ENCODE measurements around the gene SHD. TPM values are rescaled to one million over a fixed set of nuclear protein-coding genes. Genes with fewer than 3 reads are reported as not detected.

SHD gene
- total and polyA plus RNA-seq, 11 donors = 0.52 TPM; not detected in 10

GRCh38 chr19:4297901-4298809, 19.1 kb downstream of the SHD start:
- WGBS, 4 donors = 68 to 73% (median 69%) methylated on average over 25 to 27 of the region's 27 CpGs
- Histone ChIP-seq H3K36me3 (no peaks in the 10 kb centered on the region), H3K27ac (no peak overlapping the region), H3K4me3 (no peak overlapping the region), H3K9me3 (no peaks in the 10 kb centered on the region), H3K4me1 (no peaks in the 10 kb centered on the region), H3K27me3 (peaks cover 0 to 22% (median 2%) of the 10 kb centered on the region in 9 donors)
- TF ChIP-seq POLR2A (IDR thresholded peaks at IDR 0.05) (no peak), CTCF (IDR thresholded peaks at IDR 0.05) (no peak)
- intact Hi-C loops (cut with DNase I) = no loop called here
- DNase-seq (no peak), ATAC-seq (no peak)

- Histone ChIP-seq H3K36me3 (no peaks in the 10 kb centered on the region), H3K27me3 (peaks cover 1 to 18% (median 4%) of the 10 kb centered on the region in 9 donors), H3K4me3 (no peak overlapping the region), H3K9me3 (no peaks in the 10 kb centered on the region), H3K27ac (no peak overlapping the region), H3K4me1 (no peaks in the 10 kb centered on the region)
- DNase-seq (no peak), ATAC-seq (no peak)
- TF ChIP-seq CTCF (IDR thresholded peaks at IDR 0.05) (no peak), POLR2A (IDR thresholded peaks at IDR 0.05) (no peak)
- intact Hi-C loops (cut with DNase I) = no loop called here
- WGBS, 4 donors = 77 to 90% (median 85%) methylated on average over 7 to 8 of the region's 8 CpGs
These were observed 19.9 kb downstream of the SHD start for GRCh38 chr19:4298810-4299550.

- Histone ChIP-seq H3K4me3 (no peak overlapping the region), H3K36me3 (no peaks in the 10 kb centered on the region), H3K4me1 (peaks cover 0 to 6% (median 0%) of the 10 kb centered on the region in 12 donors), H3K27ac (no peak overlapping the region), H3K9me3 (no peaks in the 10 kb centered on the region), H3K27me3 (peaks cover 0 to 30% (median 14%) of the 10 kb centered on the region in 9 donors)
- intact Hi-C loops (cut with DNase I) = no loop called here
- DNase-seq (no peak), ATAC-seq (no peak)
- no peak for TF ChIP-seq CTCF (IDR thresholded peaks at IDR 0.05)
- no peak for TF ChIP-seq POLR2A (IDR thresholded peaks at IDR 0.05)
- 89 to 93% (median 90%) methylated on average over 3 of the region's 3 CpGs for WGBS, 4 donors
These were observed 21.5 kb downstream of the SHD start for GRCh38 chr19:4300589-4300988.
